ENCODE data around the gene NUCKS1.
A peak's percentile ranks its signal among the peaks of the same experiment; 100 is the strongest.

Gene NUCKS1

GRCh38 chr1:205750138-205751035 lies at the start of gene NUCKS1:
Gene NUCKS1, minus strand, starts transcription at chr1:205750182. Its CDS starts 209 bp downstream, at chr1:205749973.
- DNase-seq (ENCODE audit: low read depth): peak; percentile 99

- no peak for DNase-seq (ENCODE audit: low read depth)
These were observed 48.6 kb upstream of the NUCKS1 start for GRCh38 chr1:205798577-205798976.

- DNase-seq (ENCODE audit: low read depth): no peak
These were observed 47.2 kb upstream of the NUCKS1 start for GRCh38 chr1:205797168-205797567.

GRCh38 chr1:205794011-205794730 lies 44.2 kb upstream of the NUCKS1 start:
- no peak for DNase-seq (ENCODE audit: low read depth)

- DNase-seq (ENCODE audit: low read depth): no peak
These were observed 43.1 kb upstream of the NUCKS1 start for GRCh38 chr1:205792961-205793673.

GRCh38 chr1:205792481-205792881 lies 42.5 kb upstream of the NUCKS1 start:
- DNase-seq (ENCODE audit: low read depth): no peak

- DNase-seq (ENCODE audit: low read depth): no peak
These were observed 41.7 kb upstream of the NUCKS1 start for GRCh38 chr1:205791568-205792180.

- DNase-seq (ENCODE audit: low read depth): no peak
These were observed 37.4 kb upstream of the NUCKS1 start for GRCh38 chr1:205787287-205787916.

GRCh38 chr1:205786601-205787000 lies 36.6 kb upstream of the NUCKS1 start:
- DNase-seq (ENCODE audit: low read depth): no peak

GRCh38 chr1:205785446-205785845 lies 35.5 kb upstream of the NUCKS1 start:
- DNase-seq (ENCODE audit: low read depth): no peak

GRCh38 chr1:205783904-205784303 lies 33.9 kb upstream of the NUCKS1 start:
- no peak for DNase-seq (ENCODE audit: low read depth)

- no peak for DNase-seq (ENCODE audit: low read depth)
These were observed 33.4 kb upstream of the NUCKS1 start for GRCh38 chr1:205783433-205783795.

- DNase-seq (ENCODE audit: low read depth): no peak
These were observed 32.8 kb upstream of the NUCKS1 start for GRCh38 chr1:205782627-205783432.

- no peak for DNase-seq (ENCODE audit: low read depth)
These were observed 30.4 kb upstream of the NUCKS1 start for GRCh38 chr1:205780335-205780734.

- DNase-seq (ENCODE audit: low read depth): no peak
These were observed 28.0 kb upstream of the NUCKS1 start for GRCh38 chr1:205777994-205778393.

- no peak for DNase-seq (ENCODE audit: low read depth)
These were observed 25.7 kb upstream of the NUCKS1 start for GRCh38 chr1:205775717-205776056.

- no peak for DNase-seq (ENCODE audit: low read depth)
These were observed 25.2 kb upstream of the NUCKS1 start, which contains the start of gene RAB29 for GRCh38 chr1:205775015-205775716. Gene RAB29, minus strand, starts transcription at chr1:205775482. Its CDS starts 526 bp downstream, at chr1:205774956.

- DNase-seq (ENCODE audit: low read depth): no peak
These were observed 24.4 kb upstream of the NUCKS1 start for GRCh38 chr1:205774198-205775014.

GRCh38 chr1:205772607-205773032 lies 22.6 kb upstream of the NUCKS1 start:
- no peak for DNase-seq (ENCODE audit: low read depth)

Data from non-pigmented ciliary epithelial cell (primary cell).